Astrocyte (in vitro differentiated cells and primary cell): ENCODE measurements around the gene DLGAP3.

ENCODE experiments used
- CTCF ChIP-seq: IDR thresholded peaks from 2 replicates; pipeline ENCODE4 v1.5.1; 2011; ENCODE audit warnings: low read depth, mild to moderate bottlenecking, inconsistent platforms, low read length, moderate library complexity; ENCODE audit not compliant: insufficient read depth
- EZH2 ChIP-seq: IDR thresholded peaks from 2 replicates; pipeline ENCODE4 v1.6.1; 2012; ENCODE audit warnings: mild to moderate bottlenecking, low read length, inconsistent platforms; ENCODE audit not compliant: insufficient read depth

- TF ChIP-seq CTCF (no peak), EZH2 (no peak)
Measured at GRCh38 chr1:34910425-34910824, 19.0 kb downstream of the DLGAP3 start.
